NCI-H446 treated with DMSO at 0.1 percent for 48 hours (cell line): ENCODE measurements around the gene GNB5.

ENCODE experiments used
- DNase-seq: peaks from one replicate; lab custom pipeline; 2025; lab: John Stamatoyannopoulos, UW

The GNB5 gene

DNA sequence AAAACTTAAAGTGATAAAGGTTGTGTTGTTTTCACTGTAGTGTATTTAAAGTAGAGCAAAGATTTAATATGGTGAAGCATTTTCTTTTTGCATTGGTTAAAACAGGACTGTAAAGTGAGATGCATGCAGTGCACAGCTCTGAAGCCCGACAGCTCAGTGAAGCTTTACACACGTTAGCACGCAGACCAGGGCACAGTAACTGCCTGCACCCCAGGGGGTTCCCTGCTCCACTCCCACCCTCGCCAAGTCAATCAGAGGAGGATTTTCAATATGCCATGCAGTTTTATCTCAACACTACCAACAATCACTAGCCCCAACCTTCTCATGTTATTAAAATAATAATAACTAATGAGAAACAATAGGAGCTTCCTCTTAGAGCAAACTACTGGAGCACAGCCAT lies 50.5 kb downstream of the GNB5 start:
- no peak for DNase-seq

DNA sequence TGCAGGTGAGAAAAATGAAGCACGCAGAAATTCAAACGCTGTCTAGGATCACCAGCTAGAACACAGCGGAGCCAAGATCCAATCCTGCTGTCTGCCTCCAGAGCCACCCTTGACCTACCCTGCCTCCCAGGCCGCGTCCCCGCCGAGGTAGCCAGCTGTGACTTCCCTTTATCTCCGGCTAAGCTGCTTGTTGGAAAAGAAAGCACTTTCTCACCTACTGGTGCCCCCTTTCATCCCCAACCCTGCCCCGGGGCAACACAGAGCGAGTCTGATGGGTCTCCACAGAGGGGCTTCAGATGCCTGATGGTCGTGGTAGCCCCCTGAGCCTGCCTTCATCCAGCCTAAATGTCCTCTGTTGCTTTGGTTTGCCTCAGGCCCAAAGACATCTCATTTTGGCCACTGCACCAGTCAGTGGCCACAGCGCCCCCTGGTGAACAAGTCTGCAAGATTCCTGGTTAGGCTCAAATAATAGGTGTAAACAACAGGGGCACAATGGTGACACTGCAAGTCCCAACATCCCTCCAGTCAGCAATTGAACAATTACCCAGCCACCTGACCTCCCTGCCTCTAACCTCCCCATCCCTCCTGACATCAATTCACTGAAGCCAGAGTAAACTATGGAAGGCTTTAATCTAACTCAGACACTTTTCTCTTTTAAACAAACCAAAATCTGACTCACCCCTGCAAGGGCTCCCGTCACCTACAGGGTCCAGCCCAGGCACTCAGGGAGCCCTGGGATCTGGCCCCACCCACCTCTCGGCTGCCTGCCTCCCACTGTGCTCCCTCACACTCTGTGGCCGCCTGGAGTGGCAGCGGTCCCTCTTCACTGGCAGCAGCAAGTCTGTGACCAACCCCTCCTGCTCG lies 51.4 kb downstream of the GNB5 start:
- DNase-seq = no peak

DNA sequence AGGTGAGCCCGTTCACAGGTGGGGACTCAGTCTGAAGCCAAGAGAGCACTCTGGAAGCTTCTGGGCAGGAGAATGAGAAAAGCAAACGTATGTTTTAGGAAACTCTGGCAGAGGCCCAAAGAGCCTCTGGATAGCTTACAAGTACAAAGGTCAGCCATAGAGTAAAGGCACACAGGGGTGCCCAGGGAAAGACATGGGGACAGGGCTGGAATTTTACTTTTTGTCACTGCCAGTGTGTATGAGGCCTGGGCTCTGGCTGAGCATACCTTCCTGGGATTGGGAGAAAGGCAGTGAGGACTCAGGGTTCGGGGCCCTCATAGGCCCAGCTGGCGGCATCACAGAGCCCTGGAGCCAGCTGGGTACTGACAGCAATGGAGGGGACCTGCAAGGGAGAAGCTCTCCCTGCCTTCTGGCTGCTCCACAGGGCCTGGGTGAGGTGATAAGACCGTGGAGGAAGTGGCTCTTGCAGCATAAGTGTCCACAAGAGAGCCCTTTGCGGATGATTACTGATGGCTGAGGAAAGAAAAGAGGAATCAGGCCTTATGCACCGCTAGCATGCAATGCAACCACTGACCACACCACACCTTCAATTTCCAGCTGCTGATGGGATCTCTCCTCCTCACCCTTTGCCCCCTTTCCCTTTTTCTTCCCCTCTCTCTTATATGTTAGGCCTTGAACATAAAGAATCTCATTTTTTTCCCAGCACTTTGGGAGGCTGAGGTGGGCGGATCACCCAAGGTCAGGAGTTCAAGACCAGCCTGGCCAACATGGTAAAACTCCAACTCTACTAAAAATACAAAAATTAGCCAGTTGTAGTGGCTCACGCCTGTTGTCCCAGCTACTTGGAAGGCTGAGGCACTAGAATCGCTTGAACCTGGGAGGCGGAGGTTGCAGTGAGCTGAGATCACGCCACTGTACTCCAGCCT lies 53.5 kb downstream of the GNB5 start:
- no peak for DNase-seq

DNA sequence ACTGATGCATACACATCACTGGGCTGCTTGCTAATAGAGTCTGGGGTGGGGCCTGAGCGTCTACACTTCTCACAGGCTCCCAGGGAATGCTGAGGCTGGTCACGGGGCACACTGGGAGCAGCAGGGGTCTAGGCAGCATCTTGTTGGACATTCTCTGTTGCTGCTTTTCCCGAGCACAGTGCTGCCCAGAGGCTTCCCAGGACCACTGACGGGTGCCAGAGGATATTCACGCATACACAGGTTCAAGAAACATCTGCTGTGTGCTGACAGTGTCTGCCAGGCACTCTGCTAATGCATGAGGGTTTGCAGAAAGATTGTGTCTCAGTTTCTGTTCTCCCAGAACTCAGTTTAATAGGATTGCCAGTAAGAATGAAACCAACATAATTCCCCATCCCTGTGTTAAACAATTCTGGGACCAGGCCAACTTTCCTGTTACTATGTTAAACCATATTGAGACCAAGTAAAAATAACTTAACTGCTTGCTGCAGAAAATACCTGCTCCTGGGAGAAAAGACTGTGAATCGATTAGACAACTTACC lies 54.7 kb downstream of the GNB5 start:
- no peak for DNase-seq

DNA sequence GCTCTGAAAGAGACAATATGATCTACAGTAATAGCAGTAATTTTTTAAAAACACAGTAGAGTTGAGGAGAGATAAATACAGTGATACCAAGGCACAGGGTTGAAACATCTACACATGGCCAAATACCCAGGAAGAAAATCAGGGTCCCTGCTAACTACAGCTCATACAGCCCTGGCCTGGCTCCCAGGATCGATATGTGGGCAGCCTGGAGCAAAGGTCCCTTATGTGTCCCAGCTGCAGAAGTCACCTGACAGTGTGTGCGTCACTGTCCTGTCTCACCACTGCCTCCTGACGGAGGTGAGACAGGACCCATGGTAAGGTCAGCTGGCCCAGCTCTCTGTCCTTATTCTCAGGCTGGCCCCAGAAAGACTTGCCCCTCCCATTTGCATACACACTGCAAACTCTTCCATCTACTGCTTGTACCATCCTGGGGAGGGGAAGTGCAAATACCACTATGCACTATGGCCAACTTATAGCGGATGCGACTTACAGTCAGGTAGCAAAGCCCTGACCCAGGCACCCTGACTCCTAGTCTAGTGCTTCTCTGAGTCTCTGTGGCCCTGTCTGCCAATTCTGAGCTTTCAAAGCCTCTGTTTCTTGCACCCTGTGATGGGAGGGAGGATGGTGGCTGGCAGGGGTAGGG lies 56.6 kb downstream of the GNB5 start:
- DNase-seq = no peak

DNA sequence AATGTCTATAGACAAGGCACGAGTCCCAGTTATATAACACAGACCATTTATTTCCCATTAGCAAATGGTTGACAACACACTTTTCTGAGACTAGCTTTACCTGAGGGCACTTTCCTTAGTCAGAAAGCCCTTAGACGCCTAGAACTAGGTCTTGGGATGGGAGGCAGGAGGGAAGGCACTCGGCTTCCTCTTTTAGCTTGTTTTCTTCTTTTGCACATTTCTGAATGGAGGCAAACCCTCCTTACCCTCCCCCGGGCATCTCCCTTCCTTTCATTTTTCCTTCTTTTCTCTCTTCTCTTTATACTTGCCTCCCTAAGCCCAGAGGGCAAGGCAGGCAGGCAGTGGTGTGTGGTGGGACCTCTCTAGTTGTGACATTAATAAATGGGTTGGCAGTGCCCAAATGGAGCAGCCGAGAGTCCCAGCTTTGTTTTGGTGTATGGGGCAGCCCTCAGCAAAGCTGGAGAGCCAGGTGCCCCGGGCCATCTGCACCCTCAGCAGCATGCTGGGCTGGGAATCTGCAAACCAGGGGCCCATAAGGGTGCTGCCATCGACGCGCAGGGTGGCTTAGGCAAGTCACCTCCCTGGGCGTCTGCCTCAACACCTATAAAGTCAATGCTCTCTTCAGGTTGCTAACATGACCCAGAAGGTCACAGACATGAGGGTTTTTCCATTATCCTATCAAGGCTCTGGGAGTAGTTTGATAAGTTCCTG lies 57.5 kb downstream of the GNB5 start:
- no peak for DNase-seq

DNA sequence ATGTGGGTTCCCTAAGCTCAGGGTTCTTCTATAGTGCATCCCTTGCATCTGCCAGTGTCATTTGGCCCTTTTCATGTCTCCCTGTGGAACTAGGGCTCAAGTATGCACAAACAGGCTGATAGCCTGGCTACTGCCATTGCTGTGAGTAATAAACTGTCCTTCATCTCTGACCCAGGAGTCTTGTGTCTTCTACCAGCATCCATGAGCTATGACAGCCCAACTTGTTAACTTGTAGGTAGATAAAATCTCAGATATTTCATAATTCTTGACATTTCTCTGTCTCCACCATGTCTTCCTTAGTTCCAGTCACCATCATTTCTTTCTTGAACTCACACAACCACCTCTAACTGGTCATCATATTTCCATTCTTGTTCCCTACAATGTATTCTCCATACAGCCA lies 59.1 kb downstream of the GNB5 start:
- DNase-seq = no peak

DNA sequence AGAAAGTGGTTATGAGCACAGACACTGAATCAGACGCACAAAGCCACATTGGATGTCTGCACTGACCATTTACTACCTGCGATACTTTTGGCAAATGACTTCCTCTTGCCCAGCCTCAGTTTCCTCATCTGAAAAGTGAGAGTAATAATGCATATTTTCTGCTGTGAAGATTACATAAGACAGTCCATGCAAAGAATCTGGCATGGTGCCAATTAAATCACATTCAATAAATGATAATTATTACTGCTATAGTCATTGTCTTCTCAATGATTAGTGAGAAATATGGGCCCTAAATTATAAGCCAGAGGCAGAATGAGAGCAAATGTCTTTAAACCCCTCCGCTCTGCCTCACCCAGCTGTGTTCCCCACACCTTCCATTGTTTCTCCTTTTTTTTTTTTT lies 62.6 kb downstream of the GNB5 start:
- no peak for DNase-seq

DNA sequence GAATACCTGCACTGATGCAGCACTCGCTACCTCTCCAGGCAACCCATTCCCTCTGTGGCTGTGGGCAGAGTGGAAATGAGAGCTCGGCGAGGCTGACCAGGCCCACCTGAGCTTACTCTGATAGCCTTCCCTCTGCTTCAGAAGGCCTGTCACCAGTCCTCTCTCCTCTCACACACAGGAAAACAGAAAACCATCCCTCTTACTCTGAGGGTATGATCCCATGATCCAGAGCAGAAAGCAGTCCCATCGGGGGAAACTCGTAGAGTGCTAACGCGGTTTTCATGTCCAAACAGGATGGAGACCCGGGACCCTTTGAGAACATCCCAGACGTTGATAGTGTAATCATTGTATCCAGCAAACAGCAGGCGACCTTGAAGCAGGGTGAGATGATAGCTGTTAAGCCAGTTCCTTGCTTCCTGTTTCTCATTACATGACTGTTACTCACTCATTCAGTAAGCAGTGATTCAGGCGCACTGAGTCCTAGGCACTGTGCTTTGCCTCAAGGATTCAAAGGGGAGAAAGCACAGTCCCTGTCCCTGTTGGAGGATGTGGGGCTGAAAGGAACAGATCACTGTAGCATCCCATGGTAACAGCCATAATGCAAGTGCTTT lies 66.8 kb downstream of the GNB5 start:
- no peak for DNase-seq

DNA sequence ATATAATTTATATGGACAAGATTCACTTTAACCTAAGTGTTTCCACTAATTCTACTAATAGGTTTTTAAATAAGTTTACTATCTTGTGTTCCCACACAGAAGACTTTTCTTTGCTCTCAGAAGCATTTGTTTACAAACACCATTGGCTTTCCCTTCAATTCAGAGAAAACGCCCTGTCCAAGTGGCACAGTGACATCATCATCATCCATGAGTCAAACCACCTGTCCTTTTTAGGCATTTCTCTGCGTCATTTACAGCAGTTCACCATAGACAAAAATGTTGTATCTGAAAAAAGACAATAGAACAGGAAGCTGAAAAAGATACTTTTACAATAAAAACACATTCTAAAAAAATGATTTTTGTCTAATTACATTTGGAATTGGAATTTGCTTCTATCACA lies 69.3 kb downstream of the GNB5 start:
- DNase-seq = no peak

DNA sequence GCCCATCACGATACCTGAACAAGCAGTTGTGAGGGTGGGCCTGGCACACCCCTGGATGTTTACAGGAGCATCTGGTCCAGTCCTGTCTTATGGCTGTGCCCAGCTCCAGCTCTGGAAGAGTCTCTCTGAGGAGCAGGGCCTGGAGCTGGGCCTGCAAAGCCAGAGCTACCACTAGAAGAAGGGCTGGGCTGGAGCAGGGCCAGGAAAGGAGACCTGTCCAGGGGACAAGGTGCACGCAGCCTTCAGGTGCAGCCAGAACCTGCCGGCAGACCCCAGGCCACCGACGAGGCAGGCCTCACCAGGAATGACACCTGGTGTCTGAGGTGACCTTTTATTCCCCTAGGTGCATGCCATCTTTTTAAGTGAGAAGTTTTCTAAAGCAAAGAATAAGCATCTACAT lies 70.2 kb downstream of the GNB5 start:
- no peak for DNase-seq

DNA sequence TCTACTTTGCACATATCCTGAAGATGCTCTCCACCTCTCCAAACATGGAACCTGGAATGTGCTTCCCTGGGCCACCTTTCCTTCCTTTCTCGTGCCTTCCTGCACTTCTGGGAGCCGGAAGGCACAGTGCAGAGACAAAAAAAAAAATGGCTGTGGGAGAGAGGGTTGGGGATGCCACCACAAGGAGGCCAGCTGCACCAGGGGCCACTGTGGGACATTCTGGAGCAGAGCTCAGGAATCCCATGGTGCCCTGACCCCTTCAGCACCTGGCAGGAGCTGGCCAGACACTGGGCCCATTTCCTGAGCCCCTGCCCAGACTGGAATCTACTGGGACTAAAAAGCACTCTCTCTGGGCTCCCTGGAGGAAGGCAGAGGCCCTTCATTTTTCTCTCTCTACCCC lies 70.7 kb downstream of the GNB5 start:
- DNase-seq = no peak

DNA sequence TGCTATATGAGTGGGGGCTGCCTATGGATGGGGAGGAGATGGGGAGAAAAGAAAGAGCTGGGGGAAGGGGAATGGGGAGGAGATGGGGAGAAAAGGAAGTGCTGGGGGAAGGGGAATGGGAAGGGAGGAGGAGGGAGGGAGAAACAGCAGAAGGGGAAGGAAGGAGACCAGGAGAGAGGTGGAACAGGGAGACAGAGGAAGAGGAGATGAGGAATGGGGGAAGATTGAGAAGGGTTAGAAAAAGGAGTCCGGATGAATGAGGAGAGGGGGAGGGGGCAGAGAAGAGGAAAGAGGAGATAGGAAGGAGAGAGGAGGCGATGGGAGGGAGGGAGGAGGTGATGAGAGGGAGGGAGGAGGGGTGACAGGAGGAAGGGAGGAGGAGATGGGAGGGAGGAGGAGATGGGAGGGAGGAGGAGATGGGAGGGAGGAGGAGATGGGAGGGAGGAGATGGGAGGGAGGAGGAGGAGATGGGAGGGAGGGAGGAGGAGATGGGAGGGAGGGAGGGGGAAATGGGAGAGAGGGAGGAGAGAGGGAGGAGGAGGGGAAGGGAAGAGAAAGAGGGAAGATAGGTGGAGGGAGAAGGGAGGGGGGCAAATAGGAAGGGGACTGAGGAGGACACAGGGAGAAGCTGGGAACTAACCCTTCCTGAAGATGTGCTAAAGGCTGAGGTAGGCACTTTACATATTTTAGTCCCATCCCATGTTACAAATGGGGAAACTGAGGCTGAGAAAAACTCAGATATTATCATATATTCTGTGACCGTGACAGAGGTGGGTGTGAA lies 72.0 kb downstream of the GNB5 start:
- DNase-seq = no peak

DNA sequence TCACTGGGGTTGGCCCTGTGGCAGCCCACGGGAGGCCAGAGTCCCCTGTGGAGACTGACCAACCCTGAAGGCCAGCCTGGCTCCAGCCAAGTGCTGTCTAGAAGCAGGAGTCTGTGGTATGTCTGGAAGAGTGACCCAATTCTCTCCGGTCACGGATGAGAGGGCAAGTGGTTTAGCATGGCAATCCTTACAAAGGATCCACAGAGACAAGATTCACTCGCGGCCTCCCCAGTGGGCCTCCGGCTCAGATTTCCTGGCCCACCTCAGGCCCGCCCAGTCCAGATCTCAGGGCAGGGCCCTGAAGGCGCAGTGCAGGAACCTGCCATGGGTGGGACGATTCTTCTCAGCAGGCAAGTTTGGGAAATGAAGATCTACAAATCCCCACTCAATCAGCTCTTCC lies 73.6 kb downstream of the GNB5 start:
- DNase-seq = no peak

DNA sequence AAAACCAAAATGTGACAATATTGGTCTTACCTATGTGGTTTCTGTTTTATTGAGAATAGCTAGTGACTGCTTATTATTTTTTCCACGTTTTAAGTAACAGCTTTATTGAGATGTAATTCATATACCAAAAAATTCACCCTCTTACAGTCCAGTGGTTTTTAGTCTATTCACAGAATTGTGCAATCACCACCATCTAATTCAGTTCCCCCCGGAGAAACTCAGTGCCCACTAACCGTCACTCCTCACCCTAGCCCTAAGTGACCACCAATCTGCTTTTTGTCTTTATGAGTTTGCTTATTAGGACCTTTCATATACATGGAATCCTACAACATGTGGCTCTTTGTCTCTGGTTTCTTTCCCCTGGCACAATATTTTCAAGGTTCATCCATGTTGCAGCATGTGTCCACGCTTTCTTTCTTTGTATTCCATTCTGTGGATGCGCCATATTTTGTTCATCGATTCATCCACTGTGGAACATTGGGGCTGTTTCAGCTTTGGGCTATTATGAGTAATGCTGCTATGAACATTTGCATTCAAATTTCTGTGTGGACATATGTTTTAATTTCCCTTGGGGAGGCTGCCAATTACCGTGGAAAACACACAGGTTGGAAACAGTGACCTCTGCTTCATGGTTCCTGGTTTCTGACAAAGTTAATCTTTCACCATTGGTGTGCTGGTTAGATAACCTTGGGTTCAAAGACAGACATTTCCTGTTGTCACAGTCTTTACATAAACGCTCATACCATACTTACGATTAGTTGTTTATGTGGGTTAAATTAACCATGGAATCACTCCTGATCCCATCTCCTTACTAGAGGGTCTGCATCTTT lies 75.4 kb downstream of the GNB5 start:
- no peak for DNase-seq

DNA sequence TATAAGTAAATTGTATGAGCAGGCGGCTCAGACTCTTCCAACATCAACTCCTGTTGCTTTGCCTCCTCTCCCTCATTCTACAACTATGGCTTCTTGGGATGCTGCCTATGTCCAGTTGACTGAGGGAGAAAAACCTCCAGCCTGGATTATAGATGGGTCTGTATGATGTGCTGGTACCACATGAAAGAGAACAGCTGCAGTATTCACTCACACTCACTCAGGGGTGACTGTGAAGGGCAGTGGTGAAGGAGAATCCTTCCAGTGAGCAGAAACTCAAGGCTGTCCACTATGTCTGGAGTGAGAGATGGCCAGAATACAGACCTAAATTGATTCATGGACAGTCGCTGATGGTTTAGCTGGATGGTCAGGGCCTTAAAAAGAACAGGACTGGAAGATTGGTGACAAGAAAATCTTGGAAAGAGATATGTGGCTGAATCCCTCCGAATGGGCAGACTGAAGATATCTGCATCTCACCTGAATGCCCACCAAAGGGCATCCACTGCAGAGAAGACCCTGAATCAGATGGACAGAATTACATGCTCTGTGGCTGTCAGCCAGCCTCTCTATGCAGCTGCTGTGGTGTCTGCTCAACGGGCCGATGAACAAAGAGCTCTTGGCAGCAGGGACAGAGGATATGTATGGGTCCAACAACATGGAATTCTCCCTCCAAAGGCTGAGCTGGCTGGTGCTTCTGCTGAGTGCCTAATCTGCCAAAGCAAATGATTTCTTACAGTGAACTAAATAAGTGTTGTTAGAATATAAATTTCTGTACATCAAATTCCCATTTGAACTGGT lies 76.7 kb downstream of the GNB5 start:
- DNase-seq = peak; percentile 67

DNA sequence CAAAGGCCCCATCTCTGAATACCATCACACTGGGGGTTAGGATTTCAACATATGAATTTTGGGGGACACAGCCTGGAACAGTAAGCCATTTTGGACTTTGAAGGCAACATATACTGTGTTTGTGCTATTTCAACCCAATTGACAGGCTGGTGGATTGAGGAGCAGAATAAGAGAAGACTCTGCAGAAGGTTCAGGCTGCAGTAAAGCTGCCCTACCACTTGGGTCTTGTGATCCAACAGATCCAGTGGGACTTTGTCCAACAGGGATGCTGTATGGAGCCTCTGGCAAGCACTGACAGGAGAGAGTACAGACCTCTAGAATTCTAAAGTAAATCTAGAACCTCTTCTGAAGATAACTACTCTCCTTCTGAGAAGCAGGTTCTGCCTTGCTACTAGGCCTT lies 77.5 kb downstream of the GNB5 start:
- no peak for DNase-seq

DNA sequence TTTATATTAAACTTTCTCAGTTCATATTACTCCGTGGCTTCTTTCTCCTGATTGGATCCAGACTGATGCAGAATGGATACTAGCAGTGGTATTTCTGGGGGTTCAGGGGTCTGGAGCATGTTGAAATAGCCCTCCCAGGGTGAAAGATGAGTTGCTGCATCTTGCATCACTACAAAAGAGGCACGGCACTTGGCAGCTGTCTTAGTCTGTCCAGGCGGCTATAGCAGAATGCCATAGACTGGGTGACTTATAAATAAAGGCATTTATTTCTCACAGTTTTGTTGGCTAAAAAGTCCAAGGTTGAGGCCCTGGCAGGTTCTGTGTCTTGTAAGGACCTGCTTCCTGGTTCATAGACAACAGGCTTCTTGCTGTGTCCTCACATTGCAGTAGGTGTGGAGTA lies 78.0 kb downstream of the GNB5 start:
- no peak for DNase-seq
